ENCODE measurements around the gene ARL13B.
"Not testable (repeated sequence)": the region's sequence is repeated elsewhere in the genome, so short reads cannot be mapped to it uniquely, and the experiment has no call there.

The ARL13B gene

DNA sequence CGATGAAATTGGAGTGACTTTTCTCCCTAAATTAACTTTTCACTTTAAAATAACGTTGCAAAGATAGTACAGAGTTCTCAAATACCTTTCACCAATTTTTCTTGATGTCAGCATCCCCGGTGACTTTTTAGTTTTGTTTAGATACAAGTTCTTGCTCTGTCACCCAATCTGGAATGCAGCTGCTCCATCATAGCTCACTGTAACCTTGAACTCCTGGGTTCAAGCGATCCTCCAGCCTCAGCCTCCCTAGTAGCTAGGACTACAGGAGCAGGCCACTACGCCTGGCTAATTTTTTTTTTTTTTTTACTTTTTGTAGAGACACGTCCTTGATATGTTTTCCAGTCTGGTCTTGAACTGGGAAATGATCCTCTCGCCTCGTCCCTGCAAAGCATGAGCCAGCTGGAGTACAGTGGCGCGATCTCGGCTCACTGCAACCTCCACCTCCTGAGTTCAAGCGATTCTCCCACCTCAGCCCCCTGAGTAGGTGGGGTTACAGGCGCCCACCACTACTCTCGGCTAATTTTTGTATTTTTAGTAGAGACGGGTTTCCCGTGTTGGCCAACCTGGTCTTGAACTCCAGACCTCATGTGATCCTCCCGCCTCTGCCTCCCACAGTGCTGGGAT is 83.7 kb downstream of the ARL13B start:
- peak; percentile 55 for DNase-seq (ENCODE audit: low spot score)

DNA sequence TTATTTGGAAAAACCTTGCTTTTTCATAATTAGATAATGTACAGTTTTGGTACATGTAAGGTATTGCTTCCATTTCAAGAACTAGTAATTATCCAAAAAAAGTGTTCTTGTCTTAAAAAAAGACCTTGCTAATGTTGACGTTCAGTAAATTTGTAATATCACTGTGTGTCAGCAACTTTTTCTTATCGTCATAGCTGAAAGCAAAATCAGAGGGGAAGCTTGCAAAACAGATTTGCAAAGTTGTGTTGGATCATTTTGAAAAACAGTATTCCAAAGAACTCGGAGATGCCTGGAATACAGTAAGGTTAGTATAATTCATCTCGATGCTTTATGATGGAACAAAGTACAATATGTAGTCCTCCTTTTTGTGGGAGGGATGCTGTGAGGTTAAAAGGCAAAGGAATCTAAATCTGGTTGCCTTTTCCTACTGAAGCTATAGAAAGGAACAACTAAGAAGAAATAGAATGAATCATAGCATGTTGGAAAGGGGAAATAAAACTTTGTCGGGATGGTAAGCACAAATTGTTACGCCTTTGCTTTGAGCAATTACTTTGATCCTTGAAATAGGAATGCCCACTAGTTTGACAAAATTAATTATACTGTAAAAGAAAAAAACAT is 84.4 kb downstream of the ARL13B start:
- peak; percentile 80 for DNase-seq (ENCODE audit: low spot score)

GRCh38 chr3:94065122-94065521 is 85.2 kb downstream of the ARL13B start:
- DNase-seq (ENCODE audit: low spot score), result peak; percentile 27

- no peak for DNase-seq (ENCODE audit: low spot score)
These were observed 86.0 kb downstream of the ARL13B start for GRCh38 chr3:94065819-94066480.

- no peak for DNase-seq (ENCODE audit: low spot score)
These were observed 86.8 kb downstream of the ARL13B start for GRCh38 chr3:94066506-94067500.

GRCh38 chr3:94069194-94069813 is 89.3 kb downstream of the ARL13B start:
- DNase-seq (ENCODE audit: low spot score), result peak; percentile 63

DNA sequence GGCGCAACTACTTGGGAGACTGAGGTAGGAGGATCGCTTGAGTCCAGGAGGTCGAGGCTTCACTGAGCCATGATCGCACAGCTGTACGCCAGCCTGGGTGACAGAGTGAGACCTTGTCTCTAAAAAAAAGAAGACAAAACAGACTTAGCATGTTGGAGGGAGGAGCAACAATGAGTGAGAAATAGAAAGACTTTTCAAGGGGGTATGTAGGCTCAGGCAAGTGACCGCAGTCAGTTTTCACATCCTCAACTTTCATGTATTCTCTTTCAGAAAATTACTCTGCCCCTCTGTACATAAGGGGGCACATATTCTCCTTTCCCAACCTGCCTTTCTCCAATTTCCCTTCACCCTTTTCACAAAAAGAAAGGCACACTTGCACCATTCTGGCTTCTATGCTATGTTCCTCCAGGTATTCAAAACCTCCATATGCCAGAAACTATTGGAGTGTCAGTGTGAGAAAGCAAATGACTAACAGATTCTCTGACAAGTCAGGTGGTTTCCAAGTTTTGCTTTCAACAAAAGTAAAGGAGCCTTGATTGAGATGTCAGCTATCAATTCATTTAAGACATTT is 90.5 kb downstream of the ARL13B start:
- no peak for DNase-seq (ENCODE audit: low spot score)

- no peak for DNase-seq (ENCODE audit: low spot score)
These were observed 91.8 kb downstream of the ARL13B start for GRCh38 chr3:94071713-94072284.

GRCh38 chr3:94076055-94076454 is 96.1 kb downstream of the ARL13B start:
- DNase-seq (ENCODE audit: low spot score), result no peak

DNA sequence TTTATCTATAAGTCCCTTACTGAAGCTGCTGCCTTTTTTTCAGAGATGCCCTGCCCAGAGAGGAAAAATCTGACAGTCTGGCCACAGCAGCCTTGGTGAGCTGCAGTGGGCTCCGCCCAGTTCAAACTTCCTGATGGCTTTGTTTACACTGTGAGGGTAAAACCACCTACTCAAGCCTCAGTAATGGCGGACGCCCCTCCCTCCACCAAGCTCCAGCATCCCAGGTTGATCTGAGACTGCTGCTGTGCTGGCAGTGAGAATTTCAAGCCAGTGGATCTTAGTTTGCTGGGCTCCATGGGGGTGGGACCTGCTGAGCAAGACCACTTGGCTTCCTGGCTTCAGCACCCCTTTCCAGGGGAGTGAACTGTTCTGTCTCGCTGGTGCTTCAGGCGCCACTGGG is 100.6 kb downstream of the ARL13B start:
- DNase-seq (ENCODE audit: low spot score), result not testable (repeated sequence)

GRCh38 chr3:94081884-94082283 is 101.9 kb downstream of the ARL13B start:
- DNase-seq (ENCODE audit: low spot score), result no peak

DNA sequence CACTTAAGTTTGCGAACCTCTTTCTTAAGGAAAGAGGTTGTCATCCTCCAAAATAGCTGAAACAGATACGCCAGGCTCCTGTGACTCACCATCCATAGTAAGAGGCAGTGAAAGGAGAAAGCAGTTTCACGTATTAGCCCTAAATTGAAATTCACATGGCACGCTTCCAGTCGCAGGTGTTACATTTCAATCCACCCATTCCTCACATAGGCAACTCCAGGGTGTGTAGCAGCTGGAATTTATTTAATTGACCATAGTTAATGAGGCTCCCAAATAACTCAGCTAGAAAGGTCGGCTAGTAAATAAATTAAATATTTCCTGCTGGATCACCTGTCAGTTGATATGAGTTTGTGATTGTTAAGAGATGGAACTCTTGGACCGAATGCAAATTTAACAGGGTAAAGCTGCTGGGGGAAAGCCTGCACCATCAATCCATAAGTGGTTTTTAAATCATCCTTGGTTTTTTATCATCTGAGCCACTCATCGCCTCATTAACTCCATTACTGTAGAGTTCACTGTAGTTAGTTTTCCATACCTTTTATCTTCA is 102.5 kb downstream of the ARL13B start:
- no peak for DNase-seq (ENCODE audit: low spot score)

GRCh38 chr3:94083261-94083660 is 103.3 kb downstream of the ARL13B start:
- DNase-seq (ENCODE audit: low spot score), result no peak

- no peak for DNase-seq (ENCODE audit: low spot score)
These were observed 109.2 kb downstream of the ARL13B start for GRCh38 chr3:94089126-94089525.

GRCh38 chr3:94092086-94092485 is 112.1 kb downstream of the ARL13B start:
- DNase-seq (ENCODE audit: low spot score), result no peak

- DNase-seq (ENCODE audit: low spot score), result no peak
These were observed 113.2 kb downstream of the ARL13B start for GRCh38 chr3:94093151-94093550.

DNA sequence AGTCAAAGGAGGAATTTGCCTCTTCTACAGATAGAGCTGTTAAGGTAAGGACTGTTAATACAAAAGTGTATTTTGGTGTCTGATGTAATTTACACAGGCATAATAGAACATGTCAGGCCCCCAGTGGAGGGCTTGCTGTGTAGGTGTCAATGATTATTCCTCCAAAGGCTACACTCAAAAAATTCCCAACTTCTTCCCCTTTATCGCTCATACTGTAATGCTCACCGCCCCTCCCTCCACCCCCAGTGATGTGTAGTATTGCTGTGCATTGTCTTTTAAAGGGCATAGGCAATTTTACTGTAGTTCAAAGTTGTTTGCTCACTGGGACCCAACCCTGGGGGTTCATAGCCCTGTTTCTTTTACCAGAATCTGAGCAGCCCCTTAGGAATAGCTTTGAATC is 115.2 kb downstream of the ARL13B start:
- DNase-seq (ENCODE audit: low spot score), result no peak

DNA sequence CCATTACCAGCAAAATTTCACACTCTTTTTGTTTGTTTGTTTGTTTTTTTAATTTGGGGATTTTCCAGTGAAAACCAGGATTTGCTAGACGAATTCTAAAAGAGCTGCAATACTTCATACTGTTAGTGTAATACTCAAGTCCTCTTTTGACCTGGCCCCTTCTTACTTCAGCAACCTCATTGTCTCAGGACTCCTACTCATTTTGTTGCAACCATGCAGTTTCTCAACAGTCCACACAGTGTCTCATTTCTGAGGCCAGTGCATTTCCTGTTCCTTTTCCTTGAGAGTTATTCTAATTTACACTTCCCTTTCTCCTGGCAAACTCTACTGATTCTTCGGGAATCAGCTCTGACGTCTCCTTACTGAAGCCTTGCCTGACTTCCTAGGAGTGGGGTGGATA is 118.5 kb downstream of the ARL13B start:
- no peak for DNase-seq (ENCODE audit: low spot score)

DNA sequence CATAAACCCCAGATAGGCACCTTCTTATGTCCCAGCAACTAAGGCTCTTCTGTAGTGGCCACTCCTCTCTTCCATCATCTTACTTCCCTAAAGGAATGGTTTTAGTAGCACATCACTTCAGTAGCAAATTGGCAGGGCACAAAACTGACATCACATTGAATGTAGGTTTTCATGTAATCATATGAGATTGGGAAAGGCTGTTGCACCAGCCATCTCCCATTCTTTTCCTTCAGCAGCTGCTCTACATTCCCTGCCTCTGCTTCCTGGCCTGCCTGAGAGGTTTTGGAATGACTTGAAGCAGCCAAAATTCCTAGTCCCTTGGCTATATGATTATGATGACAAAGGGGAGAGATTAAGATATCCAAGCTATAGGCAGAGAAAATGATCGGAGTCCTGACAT is 119.4 kb downstream of the ARL13B start:
- no peak for DNase-seq (ENCODE audit: low spot score)

- peak; percentile 14 for DNase-seq (ENCODE audit: low spot score)
These were observed 121.9 kb downstream of the ARL13B start for GRCh38 chr3:94101860-94102259.
